Cardiac fibroblast (primary cell): ENCODE results near the gene SPX.

ENCODE experiments used
- DNase-seq, 2 donors: peaks; one replicate each; pipeline versions ENCODE4 v3.0.0 to v3.0.0-alpha.2; 2010; ENCODE audit warnings: low read depth in 2 of 2
- H3K4me3 ChIP-seq, 2 donors: replicated peaks in 1 of 2; 1 replicate in 1 of 2; 2 replicates in 1 of 2; pipeline ENCODE4 v1.5.1; 2011; ENCODE audit warnings: low read depth in 2 of 2, low read length in 2 of 2, mild to moderate bottlenecking in 2 of 2, moderate library complexity in 1 of 2
- CTCF ChIP-seq: IDR thresholded peaks from one replicate; pipeline ENCODE4 v1.5.1; 2011; ENCODE audit warnings: low read depth, mild to moderate bottlenecking, low read length, inconsistent platforms

SPX gene

GRCh38 chr12:21542403-21542802 lies 16.3 kb downstream of the SPX start:
- TF ChIP-seq CTCF = no peak
- DNase-seq = no peak
- no peak overlapping the region for H3K4me3 ChIP-seq

- H3K4me3 ChIP-seq = no peak overlapping the region
- no peak for TF ChIP-seq CTCF
- DNase-seq = no peak
These were observed 17.1 kb downstream of the SPX start for GRCh38 chr12:21543151-21543550.

GRCh38 chr12:21545557-21545956 lies 19.5 kb downstream of the SPX start:
- no peak for DNase-seq
- no peak for TF ChIP-seq CTCF

GRCh38 chr12:21546716-21547115 lies 20.6 kb downstream of the SPX start:
- H3K4me3 ChIP-seq = no peak overlapping the region
- DNase-seq = peak in 1 of 2 donors; percentile 35
- TF ChIP-seq CTCF = no peak

More at GRCh38 chr12:21545557-21545956, 19.5 kb downstream of the SPX start:
- H3K4me3 ChIP-seq = no peak overlapping the region

GRCh38 chr12:21547437-21547836 lies 21.3 kb downstream of the SPX start:
- H3K4me3 ChIP-seq = no peak overlapping the region
- no peak for TF ChIP-seq CTCF
- no peak for DNase-seq

GRCh38 chr12:21551841-21552465 lies 25.9 kb downstream of the SPX start:
- peak; percentile 4 to 32 for DNase-seq

More at GRCh38 chr12:21551841-21552465, 25.9 kb downstream of the SPX start:
- no peak for TF ChIP-seq CTCF
- H3K4me3 ChIP-seq = no peak overlapping the region
